Measurements from ENCODE around the gene CEP76. TPM values are rescaled to one million over a fixed set of nuclear protein-coding genes. Genes with fewer than 3 reads are reported as not detected.
A peak's percentile ranks its signal among the peaks of the same experiment; 100 is the strongest.

The CEP76 gene
- polyA plus RNA-seq, 1 of the 3 experiments (the other 2 are of a cell fraction): 6.4 TPM

GRCh38 chr18:12703096-12703567, 609 bp upstream of the CEP76 start:
- DNase-seq: no peak
- Histone ChIP-seq H3K9ac (peak overlapping the region; percentile 99), H3K27ac (ENCODE audit: low read depth in 2 of 2, low read length in 1 of 2) (peak overlapping the region; percentile 92 to 96), H3K9me2 (no peaks in the 10 kb centered on the region), H3K4me2 (peak overlapping the region; percentile 78), H3K36me3 (replicated peaks in 1 of 2; ENCODE audit: control insufficient read depth in 1 of 2, insufficient read depth in 2 of 2, low read length in 1 of 2) (peaks cover 30 to 36% of the 10 kb centered on the region in 2 experiments), H3K79me2 (ENCODE audit: insufficient read depth) (peaks cover 81% of the 10 kb centered on the region), H3K9me3 (no peaks in the 10 kb centered on the region), H2AFZ (ENCODE audit: low read depth) (peak overlapping the region; percentile 94), H3K4me1 (ENCODE audit: control insufficient read depth in 1 of 2, insufficient read depth in 2 of 2, low read depth in 1 of 2, low read length in 1 of 2) (peaks cover 13 to 15% of the 10 kb centered on the region in 2 experiments; a peak in 3 of 4 replicates), H3F3A (replicated peaks; ENCODE audit: insufficient read depth) (peaks cover 32% of the 10 kb centered on the region), H3K4me3 (ENCODE audit: low read depth in 2 of 2, low read length in 1 of 2) (peak overlapping the region; percentile 91 to 100), H3K27me3 (ENCODE audit: insufficient read depth) (no peaks in the 10 kb centered on the region), H4K20me1 (ENCODE audit: insufficient read depth) (peaks cover 16% of the 10 kb centered on the region)
- TF ChIP-seq RXRA (IDR thresholded peaks at IDR 0.05; ENCODE audit: borderline replicate concordance, low read depth): no peak
- TF ChIP-seq SIN3A (IDR thresholded peaks at IDR 0.05; ENCODE audit: borderline replicate concordance, low read depth, low read length): no peak
- no peak for TF ChIP-seq NFIC (IDR thresholded peaks at IDR 0.05; ENCODE audit: borderline replicate concordance)
- TF ChIP-seq EZH2phosphoT487 (IDR thresholded peaks at IDR 0.05; ENCODE audit: borderline replicate concordance, low read depth): no peak
- TF ChIP-seq ZBTB33 (IDR thresholded peaks at IDR 0.05; ENCODE audit: borderline replicate concordance, low read depth): no peak
- TF ChIP-seq JUND (IDR thresholded peaks at IDR 0.05): no peak
- no peak for TF ChIP-seq ELF1 (IDR thresholded peaks at IDR 0.05)
- TF ChIP-seq SMC3 (IDR thresholded peaks at IDR 0.05; ENCODE audit: low read depth, low read length): no peak
- no peak for TF ChIP-seq FOXJ3 (CRISPR knock-in tag; IDR thresholded peaks at IDR 0.05)
- no peak for TF ChIP-seq RFX5 (IDR thresholded peaks at IDR 0.05; ENCODE audit: low read length)
- no peak for TF ChIP-seq FOXM1 (IDR thresholded peaks at IDR 0.05; ENCODE audit: low read depth)
- TF ChIP-seq USF2 (IDR thresholded peaks at IDR 0.05; ENCODE audit: borderline replicate concordance, low read depth, low read length): no peak
- no peak for TF ChIP-seq EP300 (IDR thresholded peaks at IDR 0.05; ENCODE audit: borderline replicate concordance in 1 of 2, low read depth in 1 of 2, low read length in 1 of 2)
- TF ChIP-seq TAF1 (IDR thresholded peaks at IDR 0.05; ENCODE audit: borderline replicate concordance, low read depth, low read length): no peak
- TF ChIP-seq MXI1 (IDR thresholded peaks at IDR 0.05; ENCODE audit: low read depth, low read length): no peak
- TF ChIP-seq MEF2A (IDR thresholded peaks at IDR 0.05; ENCODE audit: borderline replicate concordance, low read depth): no peak
- TF ChIP-seq REST (IDR thresholded peaks at IDR 0.05; ENCODE audit: low read depth, low read length): no peak
- TF ChIP-seq USF1 (IDR thresholded peaks at IDR 0.05; ENCODE audit: borderline replicate concordance, low read depth): no peak
- CTCF ChIA-PET: interaction anchor here (1.2 to 1.5 kb wide), 3 partner anchors 16 to 312 kb away, joined by 3 to 5 read pairs (median 4); no protein-coding TSS in a partner anchor
- POLR2A ChIA-PET: interaction anchor here (0.7 to 1.5 kb wide), 3 partner anchors 20 to 295 kb away, joined by 3 to 5 read pairs (median 4); partner anchors contain the start of gene PRELID3A
- WGBS (ENCODE audit: low lambda C conversion rate): 2% methylated on average over 11 of the region's 28 CpGs
